GM12878 (cell line): Measurements from ENCODE around the gene NUDT16. TPM values are rescaled to one million over a fixed set of nuclear protein-coding genes. Genes with fewer than 3 reads are reported as not detected.

Experiments
- ATAC-seq: fragments of 200-7000 bp; cut with Tn5 transposase; 3 replicates; pipeline ENCODE4 v1.9.1; 2020; ENCODE audit warnings: mild to moderate bottlenecking, moderate library complexity
- BruUV-seq: library from RNA; stranded (reverse); fragments of 400-500 nt; replicated peaks from 2 replicates; lab custom pipeline; 2021; lab: Mats Ljungman, UMichigan
- CTCF ChIA-PET: fragments of 300-600 bp; sonication (Branson Sonifier 250); formaldehyde crosslinking; extraction: SDS; loops from one replicate; lab custom pipeline; 2021; ENCODE audit warnings: inconsistent platforms; lab: Yijun Ruan, JAX
- POLR2A ChIA-PET: fragments of 350-600 bp; formaldehyde crosslinking; extraction: SDS; loops from one replicate; lab custom pipeline; 2021; ENCODE audit warnings: inconsistent platforms; lab: Charles Lee
- RAD21 ChIA-PET: fragments of 300-600 bp; sonication (Branson Sonifier 250); formaldehyde crosslinking; loops from one replicate; lab custom pipeline; 2023; ENCODE audit warnings: antibody characterized with exemption; ENCODE audit not compliant: unreplicated experiment; lab: Charles Lee
- SMC1A ChIA-PET: fragments of 300-600 bp; sonication (Branson Sonifier 250); formaldehyde crosslinking; loops from one replicate; lab custom pipeline; 2023; ENCODE audit not compliant: unreplicated experiment, uncharacterized antibody; lab: Charles Lee
- DNase-seq: peaks from one replicate; pipeline ENCODE4 v3.0.0-alpha.2; 2011; ENCODE audit warnings: low read depth, low spot score
- FAIRE-seq: peaks from 3 replicates; lab custom pipeline; 2011; peaks lifted over from hg19 to GRCh38; lab: Jason Lieb, UNC
- H2AFZ ChIP-seq: 2 replicates; pipeline ENCODE4 v1.6.0; 2011; ENCODE audit warnings: low read depth, low read length, control low read depth; ENCODE audit not compliant: control insufficient read depth
- H3K27ac ChIP-seq: 2 replicates; pipeline ENCODE4 v1.5.1; 2011; ENCODE audit warnings: control low read depth; ENCODE audit not compliant: control insufficient read depth, insufficient read depth
- H3K27me3 ChIP-seq, 2 experiments: replicated peaks in 1 of 2; 2 replicates each; pipeline versions ENCODE4 v1.6.0 to v1.6.1; 2011; ENCODE audit warnings: low read length in 1 of 2; ENCODE audit not compliant: control insufficient read depth in 2 of 2, insufficient read depth in 2 of 2
- H3K36me3 ChIP-seq, 2 experiments: 2 replicates each; pipeline ENCODE4 v1.5.1; 2011; ENCODE audit warnings: low read length in 1 of 2; ENCODE audit not compliant: control insufficient read depth in 2 of 2, insufficient read depth in 2 of 2
- H3K4me1 ChIP-seq: 2 replicates; pipeline ENCODE4 v1.6.1; 2011; ENCODE audit warnings: mild to moderate bottlenecking, low read length, moderate library complexity, mixed read lengths; ENCODE audit not compliant: control insufficient read depth, insufficient read depth
- H3K4me2 ChIP-seq: 2 replicates; pipeline ENCODE4 v1.6.0; 2011; ENCODE audit warnings: control low read depth; ENCODE audit not compliant: control insufficient read depth, insufficient read depth
- H3K4me3 ChIP-seq: fragments of 200-600 bp; sonication (generic); 2 replicates; pipeline ENCODE4 v1.5.1; 2016
- H3K79me2 ChIP-seq: 2 replicates; pipeline ENCODE4 v1.6.0; 2011; ENCODE audit warnings: low read length; ENCODE audit not compliant: control insufficient read depth, insufficient read depth
- H3K9ac ChIP-seq: 2 replicates; pipeline ENCODE4 v1.8.0; 2011; ENCODE audit warnings: low read length, control low read depth, mixed read lengths; ENCODE audit not compliant: control insufficient read depth, insufficient read depth
- H3K9me3 ChIP-seq: replicated peaks from 3 replicates; pipeline ENCODE4 v1.5.1; 2011; ENCODE audit warnings: mild to moderate bottlenecking, low read length; ENCODE audit not compliant: control insufficient read depth, insufficient read depth
- H4K20me1 ChIP-seq: 2 replicates; pipeline ENCODE4 v1.6.0; 2011; ENCODE audit not compliant: control insufficient read depth, insufficient read depth
- ATF3 ChIP-seq: IDR thresholded peaks from 2 replicates; pipeline ENCODE4 v1.6.1; 2011; ENCODE audit warnings: low read depth, mild to moderate bottlenecking, low read length, moderate library complexity, borderline replicate concordance; ENCODE audit errors: extremely low read depth
- CEBPB ChIP-seq, 2 experiments: fragments of 150-350 bp in 1 of 2; IDR thresholded peaks; 2 replicates each; pipeline ENCODE4 v1.6.1; 2012 to 2014; ENCODE audit warnings: low read depth in 2 of 2, low read length in 2 of 2, borderline replicate concordance in 1 of 2, inconsistent platforms in 1 of 2
- CHD4 ChIP-seq: fragments of 200-600 bp; sonication (generic); IDR thresholded peaks from 2 replicates; pipeline ENCODE4 v1.6.1; 2016; ENCODE audit warnings: mild to moderate bottlenecking
- HDAC2 ChIP-seq: fragments of 200-600 bp; sonication (generic); IDR thresholded peaks from 2 replicates; pipeline ENCODE4 v1.6.1; 2017
- HDGF ChIP-seq: fragments of 450-650 bp; IDR thresholded peaks from 2 replicates; pipeline ENCODE4 v1.6.1; 2016; ENCODE audit warnings: antibody characterized with exemption
- JUNB ChIP-seq: IDR thresholded peaks from 2 replicates; pipeline ENCODE4 v1.6.1; 2016; ENCODE audit warnings: antibody characterized with exemption, mild to moderate bottlenecking
- KLF5 ChIP-seq: fragments of 450-650 bp; IDR thresholded peaks from 2 replicates; pipeline ENCODE4 v1.6.1; 2014; ENCODE audit warnings: mild to moderate bottlenecking; ENCODE audit not compliant: partially characterized antibody
- MLLT1 ChIP-seq: fragments of 450-650 bp; IDR thresholded peaks from 2 replicates; pipeline ENCODE4 v1.6.1; 2016; ENCODE audit warnings: mild to moderate bottlenecking
- MTA2 ChIP-seq: fragments of 450-650 bp; IDR thresholded peaks from 2 replicates; pipeline ENCODE4 v1.6.1; 2016; ENCODE audit warnings: low read depth, mild to moderate bottlenecking, moderate library complexity
- NRF1 ChIP-seq: conservative IDR thresholded peaks from 2 replicates; pipeline ENCODE4 v1.6.1; 2011; ENCODE audit warnings: mild to moderate bottlenecking, low read depth, low read length, improper control_type of control experiment
- PAX5 ChIP-seq: IDR thresholded peaks from 2 replicates; pipeline ENCODE4 v1.6.1; 2011; ENCODE audit warnings: low read depth, low read length, borderline replicate concordance
- RELA ChIP-seq: fragments of 450-650 bp; IDR thresholded peaks from 2 replicates; pipeline ENCODE4 v1.8.0; 2014; ENCODE audit warnings: borderline replicate concordance; ENCODE audit not compliant: partially characterized antibody
- SP1 ChIP-seq: IDR thresholded peaks from one replicate; pipeline ENCODE4 v1.6.1; 2011; ENCODE audit warnings: low read depth, low read length
- WGBS: methylation state at CpG from one replicate; pipeline ENCODE4 v1.1.6; 2016; ENCODE audit warnings: low lambda C conversion rate; ENCODE audit not compliant: insufficient replicate concordance, insufficient coverage; ENCODE audit errors: missing lambda C conversion rate; 5-methylcytosine and 5-hydroxymethylcytosine counted together
- in situ Hi-C: fragments of 300-500 bp; cut with MboI; formaldehyde crosslinking; loops from 9 replicates; pipeline ENCODE4 v1.14.3; 2018; ENCODE audit warnings: mixed read lengths
- intact Hi-C: fragments of 100-400 bp; cut with micrococcal nuclease; formaldehyde crosslinking; loops from one replicate; pipeline ENCODE4 v1.14.2; 2022; ENCODE audit not compliant: unreplicated experiment
- polyA plus RNA-seq, 11 experiments: library from polyadenylated mRNA; depleted of rRNA in 4 of 11; unstranded in 6 of 11; stranded (reverse) in 5 of 11; fragments of >200 nt; fragmentation: Nextera tagmentation in 4 of 11; fragmentation: Illumina TruSeq in 1 of 11; extraction: Ambion mirVana in 4 of 11; extraction: Trizol in 1 of 11; gene quantifications; 1 replicate in 1 of 11; 2 replicates in 10 of 11; pipeline versions ENCODE4 v1.2.1 to v1.2.3, GENCODE V29; 2011 to 2016; ENCODE audit warnings: inconsistent platforms in 2 of 11, missing spikeins in 2 of 11, low read depth in 1 of 11
- total RNA-seq, 4 experiments: library from RNA; depleted of rRNA in 3 of 4; stranded (reverse); fragments of >200 nt in 3 of 4; fragmentation: Illumina TruSeq in 1 of 4; extraction: Trizol in 1 of 4; gene quantifications; 2 replicates each; pipeline versions ENCODE4 v1.2.1 to v1.2.3, GENCODE V29; 2013 to 2021

Gene NUDT16
- total and polyA plus RNA-seq, 10 of the 15 experiments (the other 5 are each of a cell fraction or from before 2014, with no cell fraction given): 1.4 to 16.6 (median 10.4) TPM

GRCh38 chr3:131417751-131418150, 36.2 kb downstream of the NUDT16 start:
- ATAC-seq (no peak), FAIRE-seq (no peak), DNase-seq (no peak)
- Histone ChIP-seq H3K4me1 (no peaks in the 10 kb centered on the region), H3K9ac (no peak overlapping the region), H3K4me2 (no peak overlapping the region), H3K79me2 (no peaks in the 10 kb centered on the region), H3K36me3 (no peaks in the 10 kb centered on the region), H4K20me1 (no peaks in the 10 kb centered on the region), H3K27ac (no peak overlapping the region), H3K4me3 (no peak overlapping the region), H3K27me3 (no peaks in the 10 kb centered on the region), H3K9me3 (no peaks in the 10 kb centered on the region), H2AFZ (no peak overlapping the region)
- 55% methylated on average over 2 of the region's 2 CpGs for WGBS
- TF ChIP-seq ATF3 (no peak), HDGF (no peak), MLLT1 (no peak), HDAC2 (no peak), RELA (no peak), KLF5 (no peak), NRF1 (no peak), PAX5 (no peak), CEBPB (IDR thresholded peaks at IDR 0.05; ENCODE audit: borderline replicate concordance in 1 of 2, low read depth in 2 of 2, low read length in 2 of 2) (no peak), CHD4 (no peak), SP1 (no peak), JUNB (no peak), MTA2 (no peak)
- intact Hi-C loops (no loop called here), in situ Hi-C loops (no loop called here)
- ChIA-PET CTCF (no interaction called here), SMC1A (interaction anchor here (0.9 kb wide), 1 partner anchor 9 kb away, joined by 3 read pairs; no protein-coding TSS in a partner anchor), RAD21 (no interaction called here), POLR2A (no interaction called here)
- no TSS peak for BruUV-seq
